ENCODE data around the gene MICU1. TPM values are rescaled to one million over a fixed set of nuclear protein-coding genes. Genes with fewer than 3 reads are reported as not detected.
"Not testable (repeated sequence)": the region's sequence is repeated elsewhere in the genome, so short reads cannot be mapped to it uniquely, and the experiment has no call there.

The MICU1 gene
- total RNA-seq, 2 donors from 2014 or later, result 44.3 to 51.8 TPM

DNA sequence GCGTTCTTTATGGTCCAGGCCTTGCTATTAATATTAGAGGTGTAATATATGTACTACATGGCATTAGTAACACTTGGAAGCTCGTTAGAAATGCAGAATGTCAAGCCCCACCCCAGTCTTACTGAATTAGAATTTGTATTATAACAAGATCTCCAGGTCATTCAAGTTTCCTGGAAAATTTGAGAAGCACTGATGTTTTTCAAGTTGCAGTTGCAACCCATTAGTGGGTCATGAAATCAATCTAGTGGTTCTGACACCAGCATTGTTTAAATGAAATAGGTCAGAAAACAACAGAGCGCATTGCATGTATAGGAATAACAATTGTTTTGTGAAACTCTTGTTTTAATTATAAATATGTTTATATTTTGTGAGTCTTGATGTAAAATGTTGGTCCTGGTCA, 28.8 kb upstream of the MICU1 start:
- Histone ChIP-seq H3K27ac (no peak overlapping the region), H3K36me3 (no peaks in the 10 kb centered on the region), H3K4me1 (no peaks in the 10 kb centered on the region), H3K4me3 (no peak overlapping the region), H3K9me3 (no peaks in the 10 kb centered on the region), H3K9ac (ENCODE audit: low read depth in 2 of 2, low read length in 2 of 2) (no peak overlapping the region), H3K27me3 (no peaks in the 10 kb centered on the region)
- no peak for TF ChIP-seq CTCF (IDR thresholded peaks at IDR 0.05)
- DNase-seq, result no peak
- intact Hi-C loops (cut with DNase I), result no loop called here

DNA sequence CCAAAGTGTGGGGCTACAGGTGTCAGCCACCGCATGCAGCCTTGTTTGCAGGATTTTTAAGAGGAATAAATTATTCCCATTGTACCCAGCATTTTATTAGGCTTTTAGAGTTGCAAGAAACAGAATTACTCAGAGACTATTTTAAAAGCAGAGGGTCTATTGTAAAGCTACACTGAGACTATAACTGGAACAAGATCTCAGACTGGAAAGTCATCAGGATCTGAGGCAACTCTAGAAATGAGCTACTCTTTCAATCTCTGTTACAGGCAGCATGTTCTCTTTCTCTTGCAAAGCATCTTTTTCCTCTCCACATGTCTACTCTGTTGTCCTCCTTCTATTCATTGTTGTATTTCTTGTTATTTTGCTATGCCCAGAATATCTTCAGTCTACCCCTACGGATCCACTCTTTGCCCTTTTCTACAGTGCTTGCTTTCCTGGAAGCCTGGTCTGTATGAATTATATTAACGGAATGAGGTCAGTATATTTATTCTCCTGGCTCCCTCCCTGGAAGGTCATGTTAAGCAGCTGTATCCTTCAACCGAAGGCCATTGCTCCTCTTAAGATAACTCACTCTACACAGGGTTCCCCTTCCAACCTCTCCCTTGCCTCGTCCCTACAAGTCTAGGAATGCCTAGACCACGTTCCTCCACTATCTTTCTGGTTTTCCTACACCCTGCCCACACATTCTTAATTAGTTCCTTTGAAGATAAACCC, 27.7 kb upstream of the MICU1 start:
- intact Hi-C loops (cut with DNase I), result no loop called here
- Histone ChIP-seq H3K27me3 (no peaks in the 10 kb centered on the region), H3K36me3 (no peaks in the 10 kb centered on the region), H3K9me3 (no peaks in the 10 kb centered on the region), H3K4me3 (no peak overlapping the region), H3K9ac (ENCODE audit: low read depth in 2 of 2, low read length in 2 of 2) (no peak overlapping the region), H3K4me1 (no peaks in the 10 kb centered on the region), H3K27ac (no peak overlapping the region)
- no peak for DNase-seq
- no peak for TF ChIP-seq CTCF (IDR thresholded peaks at IDR 0.05)

GRCh38 chr10:72649291-72649690, 23.4 kb upstream of the MICU1 start:
- Histone ChIP-seq H3K9ac (ENCODE audit: low read depth in 2 of 2, low read length in 2 of 2) (no peak overlapping the region), H3K27me3 (no peaks in the 10 kb centered on the region), H3K9me3 (no peaks in the 10 kb centered on the region), H3K4me3 (no peak overlapping the region), H3K27ac (no peak overlapping the region), H3K36me3 (no peaks in the 10 kb centered on the region), H3K4me1 (no peaks in the 10 kb centered on the region)
- no peak for TF ChIP-seq CTCF (IDR thresholded peaks at IDR 0.05)
- intact Hi-C loops (cut with DNase I), result no loop called here
- no peak for DNase-seq

GRCh38 chr10:72648301-72648700, 22.4 kb upstream of the MICU1 start:
- intact Hi-C loops (cut with DNase I), result no loop called here
- no peaks in the 10 kb centered on the region for H3K9me3 ChIP-seq
- no peak for TF ChIP-seq CTCF (IDR thresholded peaks at IDR 0.05)
- no peaks in the 10 kb centered on the region for H3K4me1 ChIP-seq
- no peak overlapping the region for H3K4me3 ChIP-seq
- no peak overlapping the region for H3K9ac ChIP-seq (ENCODE audit: low read depth in 2 of 2, low read length in 2 of 2)
- H3K27me3 ChIP-seq, result no peaks in the 10 kb centered on the region
- H3K27ac ChIP-seq, result no peak overlapping the region
- no peaks in the 10 kb centered on the region for H3K36me3 ChIP-seq
- no peak for DNase-seq

GRCh38 chr10:72646971-72647370, 21.1 kb upstream of the MICU1 start:
- H3K36me3 ChIP-seq; intact Hi-C loops (cut with DNase I); H3K4me3 ChIP-seq; H3K9me3 ChIP-seq; H3K9ac ChIP-seq (ENCODE audit: low read depth in 2 of 2, low read length in 2 of 2); DNase-seq; H3K27me3 ChIP-seq; H3K27ac ChIP-seq; H3K4me1 ChIP-seq: not testable (repeated sequence)

GRCh38 chr10:72645263-72645858, 19.5 kb upstream of the MICU1 start:
- Histone ChIP-seq H3K9me3 (no peaks in the 10 kb centered on the region), H3K27ac (no peak overlapping the region), H3K9ac (ENCODE audit: low read depth in 2 of 2, low read length in 2 of 2) (no peak overlapping the region), H3K4me3 (no peak overlapping the region), H3K27me3 (no peaks in the 10 kb centered on the region), H3K36me3 (no peaks in the 10 kb centered on the region), H3K4me1 (no peaks in the 10 kb centered on the region)
- intact Hi-C loops (cut with DNase I), result no loop called here
- no peak for DNase-seq
- TF ChIP-seq CTCF (IDR thresholded peaks at IDR 0.05), result no peak

Data from colonic mucosa (tissue), 4 donors.